ENCODE measurements around the gene NECTIN1. TPM values are rescaled to one million over a fixed set of nuclear protein-coding genes. Genes with fewer than 3 reads are reported as not detected.

Gene NECTIN1
- total and polyA plus RNA-seq, 7 donors = 0.42 to 3.5 (median 1.7) TPM

GRCh38 chr11:119624629-119625028 is 104.4 kb downstream of the NECTIN1 start:
- no peak for DNase-seq
- peaks cover 6% of the 10 kb centered on the region for H3K4me1 ChIP-seq
- H3K9me3 ChIP-seq = no peaks in the 10 kb centered on the region
- TF ChIP-seq CTCF (IDR thresholded peaks at IDR 0.05) = no peak
- WGBS, 3 donors = 90 to 94% (median 92%) methylated on average over 6 of the region's 6 CpGs
- H3K4me3 ChIP-seq = no peak overlapping the region
- intact Hi-C loops (cut with DNase I) = no loop called here
- ATAC-seq = no peak
- no peak overlapping the region for H3K27ac ChIP-seq
- peaks cover 0 to 6% (median 0%) of the 10 kb centered on the region in 3 donors for H3K27me3 ChIP-seq (ENCODE audit: insufficient read depth in 3 of 3, low read length in 2 of 3)
- no peaks in the 10 kb centered on the region for H3K36me3 ChIP-seq (ENCODE audit: insufficient read depth in 1 of 2, low read depth in 1 of 2)

- ATAC-seq = no peak
- Histone ChIP-seq H3K4me1 (peaks cover 6% of the 10 kb centered on the region), H3K27me3 (ENCODE audit: insufficient read depth in 3 of 3, low read length in 2 of 3) (peaks cover 0 to 6% (median 0%) of the 10 kb centered on the region in 3 donors), H3K9me3 (no peaks in the 10 kb centered on the region), H3K36me3 (ENCODE audit: insufficient read depth in 1 of 2, low read depth in 1 of 2) (no peaks in the 10 kb centered on the region), H3K27ac (no peak overlapping the region), H3K4me3 (no peak overlapping the region)
- peak in 1 of 2 donors; percentile 48 for DNase-seq
- 30 to 52% (median 40%) methylated on average over 8 to 9 of the region's 9 CpGs for WGBS, 3 donors
- intact Hi-C loops (cut with DNase I) = no loop called here
- peak; percentile 45 for TF ChIP-seq CTCF (IDR thresholded peaks at IDR 0.05)
Measured at GRCh38 chr11:119624102-119624615, 104.8 kb downstream of the NECTIN1 start.

- intact Hi-C loops (cut with DNase I) = no loop called here
- WGBS, 3 donors = 66 to 79% (median 76%) methylated on average over 5 of the region's 5 CpGs
- Histone ChIP-seq H3K27ac (no peak overlapping the region), H3K27me3 (ENCODE audit: insufficient read depth in 3 of 3, low read length in 2 of 3) (peaks cover 0 to 6% (median 1%) of the 10 kb centered on the region in 3 donors), H3K4me1 (peaks cover 6% of the 10 kb centered on the region), H3K36me3 (ENCODE audit: insufficient read depth in 1 of 2, low read depth in 1 of 2) (no peaks in the 10 kb centered on the region), H3K4me3 (no peak overlapping the region), H3K9me3 (no peaks in the 10 kb centered on the region)
- TF ChIP-seq CTCF (IDR thresholded peaks at IDR 0.05) = no peak
- peak in 1 of 2 donors; percentile 26 for DNase-seq
- no peak for ATAC-seq
Measured at GRCh38 chr11:119623682-119624081, 105.3 kb downstream of the NECTIN1 start.

GRCh38 chr11:119622454-119623143 is 106.4 kb downstream of the NECTIN1 start:
- ATAC-seq (no peak), DNase-seq (peak in 1 of 2 donors; percentile 7)
- intact Hi-C loops (cut with DNase I) = no loop called here
- Histone ChIP-seq H3K27me3 (ENCODE audit: insufficient read depth in 3 of 3, low read length in 2 of 3) (peaks cover 0 to 8% (median 6%) of the 10 kb centered on the region in 3 donors), H3K4me3 (no peak overlapping the region), H3K4me1 (peaks cover 6% of the 10 kb centered on the region), H3K36me3 (ENCODE audit: insufficient read depth in 1 of 2, low read depth in 1 of 2) (no peaks in the 10 kb centered on the region), H3K9me3 (no peaks in the 10 kb centered on the region), H3K27ac (no peak overlapping the region)
- WGBS, 3 donors = 76 to 80% (median 76%) methylated on average over 17 of the region's 17 CpGs
- no peak for TF ChIP-seq CTCF (IDR thresholded peaks at IDR 0.05)

All from psoas muscle (tissue), 8 donors.